A549 (cell line): Measurements from ENCODE around the gene PDCD4.
A peak's percentile ranks its signal among the peaks of the same experiment; 100 is the strongest.

Experiments used
- HEYL ChIP-seq: fragments of 250-450 bp; sonication (Bioruptor Pico); IDR thresholded peaks from 2 replicates; pipeline ENCODE4 v1.8.0; 2021; ENCODE audit warnings: mild to moderate bottlenecking, moderate library complexity
- NR3C1 ChIP-seq: fragments of >200 bp; sonication (Bioruptor Twin); formaldehyde crosslinking; IDR thresholded peaks from 3 replicates; pipeline ENCODE4 v1.6.1; 2017
- RFX5 ChIP-seq: fragments of 450-650 bp; IDR thresholded peaks from 2 replicates; pipeline ENCODE4 v1.7.1; 2014; ENCODE audit warnings: antibody characterized with exemption, mild to moderate bottlenecking, moderate library complexity
- TF ChIP-seq, protein P1 (sequence below): fragments of >200 bp; sonication (Bioruptor Twin); formaldehyde crosslinking; IDR thresholded peaks from 3 replicates; pipeline ENCODE4 v1.5.1; 2016
- TF ChIP-seq, protein P2 (sequence below): IDR thresholded peaks from 2 replicates; pipeline ENCODE4 v1.6.1; 2012; ENCODE audit warnings: low read depth, borderline replicate concordance

DNA sequence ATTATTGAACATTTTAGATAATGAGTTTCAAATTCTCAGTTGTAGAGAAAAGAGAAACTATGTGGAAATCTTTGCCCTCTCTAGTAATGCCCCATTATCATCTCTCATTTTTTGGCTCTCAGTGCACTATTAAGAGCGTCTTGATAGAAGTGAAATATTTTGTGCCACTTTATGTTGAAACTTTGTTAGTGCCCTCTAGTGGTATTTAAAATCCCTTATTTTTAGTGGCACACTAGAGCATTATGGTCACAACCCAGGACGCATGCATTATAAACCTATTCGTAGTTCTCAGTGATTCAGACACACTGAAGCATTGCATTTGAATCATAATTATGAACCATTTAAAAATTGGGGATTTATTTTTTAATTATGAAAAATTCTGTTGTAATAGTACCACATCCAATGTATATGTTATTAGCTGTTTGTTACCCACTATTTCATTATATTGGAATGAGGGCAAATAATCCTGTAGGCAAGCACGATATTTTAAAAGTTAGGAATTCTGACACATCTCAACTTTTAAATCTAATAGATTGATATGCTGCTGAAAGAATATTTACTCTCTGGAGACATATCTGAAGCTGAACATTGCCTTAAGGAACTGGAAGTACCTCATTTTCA lies 21.9 kb downstream of the PDCD4 start:
- TF ChIP-seq, protein P1, sequence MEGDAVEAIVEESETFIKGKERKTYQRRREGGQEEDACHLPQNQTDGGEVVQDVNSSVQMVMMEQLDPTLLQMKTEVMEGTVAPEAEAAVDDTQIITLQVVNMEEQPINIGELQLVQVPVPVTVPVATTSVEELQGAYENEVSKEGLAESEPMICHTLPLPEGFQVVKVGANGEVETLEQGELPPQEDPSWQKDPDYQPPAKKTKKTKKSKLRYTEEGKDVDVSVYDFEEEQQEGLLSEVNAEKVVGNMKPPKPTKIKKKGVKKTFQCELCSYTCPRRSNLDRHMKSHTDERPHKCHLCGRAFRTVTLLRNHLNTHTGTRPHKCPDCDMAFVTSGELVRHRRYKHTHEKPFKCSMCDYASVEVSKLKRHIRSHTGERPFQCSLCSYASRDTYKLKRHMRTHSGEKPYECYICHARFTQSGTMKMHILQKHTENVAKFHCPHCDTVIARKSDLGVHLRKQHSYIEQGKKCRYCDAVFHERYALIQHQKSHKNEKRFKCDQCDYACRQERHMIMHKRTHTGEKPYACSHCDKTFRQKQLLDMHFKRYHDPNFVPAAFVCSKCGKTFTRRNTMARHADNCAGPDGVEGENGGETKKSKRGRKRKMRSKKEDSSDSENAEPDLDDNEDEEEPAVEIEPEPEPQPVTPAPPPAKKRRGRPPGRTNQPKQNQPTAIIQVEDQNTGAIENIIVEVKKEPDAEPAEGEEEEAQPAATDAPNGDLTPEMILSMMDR = peak; percentile 82
- TF ChIP-seq, protein P2, sequence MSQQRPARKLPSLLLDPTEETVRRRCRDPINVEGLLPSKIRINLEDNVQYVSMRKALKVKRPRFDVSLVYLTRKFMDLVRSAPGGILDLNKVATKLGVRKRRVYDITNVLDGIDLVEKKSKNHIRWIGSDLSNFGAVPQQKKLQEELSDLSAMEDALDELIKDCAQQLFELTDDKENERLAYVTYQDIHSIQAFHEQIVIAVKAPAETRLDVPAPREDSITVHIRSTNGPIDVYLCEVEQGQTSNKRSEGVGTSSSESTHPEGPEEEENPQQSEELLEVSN = no peak
- no peak for TF ChIP-seq RFX5
- TF ChIP-seq HEYL = no peak
- no peak for TF ChIP-seq NR3C1
